Ishikawa (cell line): Measurements from ENCODE around the gene LHX5.

Experiments used
- CEBPB ChIP-seq: IDR thresholded peaks from 2 replicates; pipeline ENCODE4 v1.6.1; 2012
- CREB1 ChIP-seq: IDR thresholded peaks from 2 replicates; pipeline ENCODE4 v1.6.1; 2012; ENCODE audit warnings: low read depth
- EGR1 ChIP-seq: IDR thresholded peaks from 2 replicates; pipeline ENCODE4 v1.6.1; 2012
- EP300 ChIP-seq: IDR thresholded peaks from 2 replicates; pipeline ENCODE4 v1.6.1; 2012; ENCODE audit warnings: borderline replicate concordance
- FOXM1 ChIP-seq: IDR thresholded peaks from 2 replicates; pipeline ENCODE4 v1.6.1; 2012; ENCODE audit warnings: low read depth, borderline replicate concordance
- NFIC ChIP-seq: IDR thresholded peaks from 2 replicates; pipeline ENCODE4 v1.6.1; 2012
- RAD21 ChIP-seq: IDR thresholded peaks from 2 replicates; pipeline ENCODE4 v1.6.1; 2012; ENCODE audit warnings: low read depth
- TAF1 ChIP-seq: IDR thresholded peaks from 2 replicates; pipeline ENCODE4 v1.6.1; 2012; ENCODE audit warnings: low read depth, mild to moderate bottlenecking
- TCF12 ChIP-seq: IDR thresholded peaks from 2 replicates; pipeline ENCODE4 v1.6.1; 2012; ENCODE audit warnings: low read depth
- TEAD4 ChIP-seq: IDR thresholded peaks from 2 replicates; pipeline ENCODE4 v1.6.1; 2012
- YY1 ChIP-seq: IDR thresholded peaks from 2 replicates; pipeline ENCODE4 v1.6.1; 2012; ENCODE audit warnings: low read depth
- ZBTB7A ChIP-seq: IDR thresholded peaks from 2 replicates; pipeline ENCODE4 v1.6.1; 2012; ENCODE audit warnings: low read depth
- TF ChIP-seq, protein P1 (sequence below): IDR thresholded peaks from 2 replicates; pipeline ENCODE4 v1.6.1; 2012
- TF ChIP-seq, protein P2 (sequence below): IDR thresholded peaks from 2 replicates; pipeline ENCODE4 v1.6.1; 2012; ENCODE audit warnings: low read depth, mild to moderate bottlenecking
- TF ChIP-seq, protein P3 (sequence below): IDR thresholded peaks from 2 replicates; pipeline ENCODE4 v1.6.1; 2012

LHX5 gene

DNA sequence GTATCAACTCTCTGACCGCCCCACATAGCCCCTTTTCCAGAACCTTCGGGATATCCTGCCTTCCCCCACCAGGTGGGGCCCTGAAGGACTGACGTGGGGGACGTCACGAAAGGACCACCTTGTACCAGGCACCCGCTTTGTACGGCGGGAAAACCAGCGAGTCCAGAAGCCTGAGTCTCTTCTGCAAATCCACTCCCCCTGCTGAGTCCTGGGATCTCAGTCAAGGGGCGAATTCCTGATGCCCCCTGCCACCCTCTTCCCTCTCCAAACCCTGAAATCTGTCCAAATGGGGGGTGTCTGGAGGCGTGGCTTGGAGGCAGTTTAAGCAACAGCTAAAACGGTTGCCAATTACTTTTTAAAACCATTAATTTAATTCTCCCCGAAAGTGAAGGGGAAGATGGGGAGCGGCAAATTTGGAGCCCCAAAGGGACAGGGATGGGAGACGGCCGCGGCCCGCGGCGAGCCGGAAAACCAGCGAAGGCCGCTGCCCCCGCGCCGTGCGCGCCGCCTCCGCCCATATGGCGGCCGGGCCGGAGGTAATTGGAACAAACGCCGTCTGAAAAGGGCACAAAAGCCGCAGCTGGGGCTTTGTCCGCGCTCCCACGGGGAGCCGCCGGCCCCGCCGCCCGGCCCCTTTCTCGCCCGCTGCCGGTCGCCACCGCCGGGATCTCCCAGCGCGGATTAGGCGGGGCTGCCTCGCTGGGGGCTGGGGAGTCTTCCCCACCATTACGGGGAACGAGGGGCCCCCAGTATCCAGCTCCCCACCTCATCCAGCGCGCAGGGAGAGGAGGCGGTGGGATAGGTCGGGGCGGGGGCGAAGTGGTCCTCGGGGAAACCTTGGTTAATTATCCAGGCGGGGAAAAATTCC is 6.6 kb downstream of the LHX5 start:
- no peak for TF ChIP-seq EP300
- no peak for TF ChIP-seq CREB1
- no peak for TF ChIP-seq RAD21
- no peak for TF ChIP-seq NFIC
- TF ChIP-seq CEBPB: no peak
- TF ChIP-seq ZBTB7A: no peak
- TF ChIP-seq TAF1: no peak
- no peak for TF ChIP-seq YY1
- TF ChIP-seq FOXM1: no peak
- TF ChIP-seq, protein P1, sequence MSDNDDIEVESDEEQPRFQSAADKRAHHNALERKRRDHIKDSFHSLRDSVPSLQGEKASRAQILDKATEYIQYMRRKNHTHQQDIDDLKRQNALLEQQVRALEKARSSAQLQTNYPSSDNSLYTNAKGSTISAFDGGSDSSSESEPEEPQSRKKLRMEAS: no peak
- TF ChIP-seq, protein P2, sequence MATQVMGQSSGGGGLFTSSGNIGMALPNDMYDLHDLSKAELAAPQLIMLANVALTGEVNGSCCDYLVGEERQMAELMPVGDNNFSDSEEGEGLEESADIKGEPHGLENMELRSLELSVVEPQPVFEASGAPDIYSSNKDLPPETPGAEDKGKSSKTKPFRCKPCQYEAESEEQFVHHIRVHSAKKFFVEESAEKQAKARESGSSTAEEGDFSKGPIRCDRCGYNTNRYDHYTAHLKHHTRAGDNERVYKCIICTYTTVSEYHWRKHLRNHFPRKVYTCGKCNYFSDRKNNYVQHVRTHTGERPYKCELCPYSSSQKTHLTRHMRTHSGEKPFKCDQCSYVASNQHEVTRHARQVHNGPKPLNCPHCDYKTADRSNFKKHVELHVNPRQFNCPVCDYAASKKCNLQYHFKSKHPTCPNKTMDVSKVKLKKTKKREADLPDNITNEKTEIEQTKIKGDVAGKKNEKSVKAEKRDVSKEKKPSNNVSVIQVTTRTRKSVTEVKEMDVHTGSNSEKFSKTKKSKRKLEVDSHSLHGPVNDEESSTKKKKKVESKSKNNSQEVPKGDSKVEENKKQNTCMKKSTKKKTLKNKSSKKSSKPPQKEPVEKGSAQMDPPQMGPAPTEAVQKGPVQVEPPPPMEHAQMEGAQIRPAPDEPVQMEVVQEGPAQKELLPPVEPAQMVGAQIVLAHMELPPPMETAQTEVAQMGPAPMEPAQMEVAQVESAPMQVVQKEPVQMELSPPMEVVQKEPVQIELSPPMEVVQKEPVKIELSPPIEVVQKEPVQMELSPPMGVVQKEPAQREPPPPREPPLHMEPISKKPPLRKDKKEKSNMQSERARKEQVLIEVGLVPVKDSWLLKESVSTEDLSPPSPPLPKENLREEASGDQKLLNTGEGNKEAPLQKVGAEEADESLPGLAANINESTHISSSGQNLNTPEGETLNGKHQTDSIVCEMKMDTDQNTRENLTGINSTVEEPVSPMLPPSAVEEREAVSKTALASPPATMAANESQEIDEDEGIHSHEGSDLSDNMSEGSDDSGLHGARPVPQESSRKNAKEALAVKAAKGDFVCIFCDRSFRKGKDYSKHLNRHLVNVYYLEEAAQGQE: no peak
- TF ChIP-seq, protein P3, sequence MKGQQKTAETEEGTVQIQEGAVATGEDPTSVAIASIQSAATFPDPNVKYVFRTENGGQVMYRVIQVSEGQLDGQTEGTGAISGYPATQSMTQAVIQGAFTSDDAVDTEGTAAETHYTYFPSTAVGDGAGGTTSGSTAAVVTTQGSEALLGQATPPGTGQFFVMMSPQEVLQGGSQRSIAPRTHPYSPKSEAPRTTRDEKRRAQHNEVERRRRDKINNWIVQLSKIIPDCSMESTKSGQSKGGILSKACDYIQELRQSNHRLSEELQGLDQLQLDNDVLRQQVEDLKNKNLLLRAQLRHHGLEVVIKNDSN: no peak

DNA sequence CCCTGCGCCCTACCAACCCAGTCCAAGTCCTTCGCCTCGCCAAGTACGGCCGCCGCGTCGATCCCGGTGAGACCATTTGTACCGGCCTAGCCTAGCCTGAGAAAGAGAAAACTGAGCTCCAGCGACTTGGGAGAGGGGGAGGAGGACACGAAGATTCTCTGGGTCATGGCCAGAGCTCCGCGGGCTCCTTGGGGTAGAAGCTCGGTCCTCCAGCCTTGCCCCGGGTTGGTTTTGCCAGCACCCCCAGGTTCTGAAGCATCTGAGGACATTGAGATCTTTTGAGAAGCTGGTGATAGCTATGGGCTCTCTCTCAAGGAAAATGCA is 7.3 kb downstream of the LHX5 start:
- TF ChIP-seq TCF12: no peak
- TF ChIP-seq, protein P1: no peak
- TF ChIP-seq YY1: no peak
- TF ChIP-seq EGR1: no peak
- TF ChIP-seq EP300: no peak

DNA sequence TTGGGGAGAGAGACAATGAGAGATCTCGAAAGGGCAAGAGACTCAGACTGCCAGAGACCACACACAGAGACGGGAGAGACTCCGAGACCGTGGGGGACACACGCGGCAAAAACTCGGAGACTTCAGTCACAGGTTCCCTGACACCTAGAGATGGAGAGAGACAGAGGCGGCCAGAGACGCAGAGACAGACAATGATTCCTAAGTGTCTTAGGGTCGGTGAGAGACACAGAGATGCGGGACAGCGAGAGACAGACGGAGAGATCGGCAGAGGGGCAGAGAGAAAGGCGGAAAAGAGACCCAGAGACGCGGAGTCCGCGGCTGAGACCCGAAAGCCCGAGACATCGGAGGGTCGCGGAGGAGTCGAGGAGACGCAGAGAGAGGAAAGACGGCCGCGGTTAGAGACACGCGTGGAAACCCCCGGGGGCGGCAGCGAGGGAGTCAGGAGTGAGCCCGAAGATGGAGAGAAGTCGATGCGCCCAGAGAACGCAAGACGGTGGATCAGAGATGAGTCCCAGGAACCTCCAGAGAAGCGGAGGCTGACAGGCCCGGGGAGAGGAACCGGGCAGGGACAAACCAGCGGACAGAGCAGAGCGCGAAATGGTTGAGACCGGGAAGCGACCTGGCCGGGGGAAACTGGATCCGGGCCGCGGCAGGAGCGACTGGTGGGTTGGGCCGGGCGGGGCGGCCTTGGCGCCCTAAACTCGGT is 7.8 kb downstream of the LHX5 start:
- TF ChIP-seq, protein P1: no peak
- TF ChIP-seq CEBPB (no peak), TAF1 (no peak), CREB1 (no peak), EGR1 (no peak)
- TF ChIP-seq, protein P2: no peak

DNA sequence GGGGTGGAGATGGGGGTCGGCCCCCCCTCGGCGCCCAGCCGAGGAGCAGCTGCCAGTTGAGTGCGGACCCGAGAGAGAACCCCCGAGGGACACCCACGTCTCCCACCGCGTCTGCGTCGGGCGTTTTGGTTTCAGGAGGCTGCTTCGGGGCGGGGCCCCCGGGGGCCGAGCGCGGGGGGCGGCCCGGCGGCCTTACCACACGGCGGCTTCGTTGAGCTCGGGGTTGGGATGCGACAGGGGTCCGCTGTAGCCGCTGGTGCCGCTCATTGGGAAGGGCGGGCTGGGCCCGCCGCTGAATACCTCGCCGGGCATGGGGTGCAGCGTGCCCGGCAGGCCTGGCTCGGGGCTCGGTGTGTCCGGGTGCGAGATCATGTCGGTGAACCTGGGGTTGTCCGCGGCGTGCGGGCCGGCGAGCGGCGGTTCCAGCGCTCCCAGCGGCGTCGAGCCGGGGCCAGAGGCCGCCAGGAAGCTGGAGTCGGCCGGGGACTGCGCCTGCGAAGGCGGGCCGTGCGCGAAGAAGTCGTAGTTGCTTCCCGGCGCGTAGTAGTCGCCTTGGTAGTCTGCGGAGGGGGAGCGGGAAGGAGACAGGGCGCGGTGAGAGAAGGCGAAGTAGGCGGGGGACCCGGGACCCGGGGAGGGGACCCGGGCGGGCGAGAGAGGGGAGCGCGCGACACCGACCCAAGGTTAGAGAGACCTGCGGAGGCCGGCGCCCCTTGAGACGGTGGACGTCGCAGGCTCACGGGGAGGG is 8.5 kb downstream of the LHX5 start:
- TF ChIP-seq CEBPB: no peak
- no peak for TF ChIP-seq EP300
- no peak for TF ChIP-seq NFIC
- no peak for TF ChIP-seq CREB1
- TF ChIP-seq, protein P1: no peak
- no peak for TF ChIP-seq TEAD4
- no peak for TF ChIP-seq YY1
- no peak for TF ChIP-seq TCF12

DNA sequence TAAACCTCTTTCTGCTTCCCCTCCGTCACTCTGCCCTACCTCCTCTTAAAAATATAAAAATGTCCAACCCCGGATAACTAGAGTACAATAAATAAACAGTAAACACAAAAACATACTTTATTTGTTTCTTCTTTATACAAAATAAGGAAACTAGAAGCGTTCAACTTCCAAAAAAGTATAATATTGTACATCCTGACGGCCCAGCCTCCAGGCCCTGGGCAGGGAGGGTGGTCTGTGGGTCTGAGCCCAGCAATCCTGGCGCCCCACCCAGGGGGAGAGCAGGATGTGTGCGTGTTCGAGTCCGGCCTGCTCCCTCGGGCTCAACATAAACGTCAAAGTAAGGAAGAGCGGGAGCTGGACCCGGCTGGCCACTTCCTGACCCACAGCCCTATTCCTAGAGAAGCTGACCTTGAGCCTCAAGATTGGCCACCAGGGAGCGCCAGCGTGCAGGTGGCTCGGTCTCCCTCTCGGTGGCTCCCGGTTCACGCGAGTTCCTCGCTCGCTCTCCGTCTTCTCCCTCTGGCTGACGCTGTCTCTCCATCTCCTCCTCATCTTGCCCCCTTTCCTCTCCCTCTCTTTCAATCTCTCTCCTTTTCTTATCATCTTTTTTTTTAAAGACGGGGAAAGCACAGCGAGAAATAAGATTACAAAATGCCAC is 9.4 kb downstream of the LHX5 start:
- TF ChIP-seq, protein P3: no peak
- TF ChIP-seq RAD21: peak; percentile 70
- TF ChIP-seq EP300: no peak
- TF ChIP-seq ZBTB7A: no peak
- no peak for TF ChIP-seq TCF12
